Stimulated activated CD4-positive, alpha-beta T cell treated with anti-CD3 and anti-CD28 coated beads, Interleukin-1b, Interleukin-23, amount 100 ng/mL, for 48 hours (primary cell): Measurements from ENCODE around the gene FKBP5.
"Not testable (repeated sequence)": the region's sequence is repeated elsewhere in the genome, so short reads cannot be mapped to it uniquely, and the experiment has no call there.

ENCODE experiments used
- DNase-seq: peaks from one replicate; pipeline ENCODE4 v3.0.0-alpha.2; 2020

Gene FKBP5

DNA sequence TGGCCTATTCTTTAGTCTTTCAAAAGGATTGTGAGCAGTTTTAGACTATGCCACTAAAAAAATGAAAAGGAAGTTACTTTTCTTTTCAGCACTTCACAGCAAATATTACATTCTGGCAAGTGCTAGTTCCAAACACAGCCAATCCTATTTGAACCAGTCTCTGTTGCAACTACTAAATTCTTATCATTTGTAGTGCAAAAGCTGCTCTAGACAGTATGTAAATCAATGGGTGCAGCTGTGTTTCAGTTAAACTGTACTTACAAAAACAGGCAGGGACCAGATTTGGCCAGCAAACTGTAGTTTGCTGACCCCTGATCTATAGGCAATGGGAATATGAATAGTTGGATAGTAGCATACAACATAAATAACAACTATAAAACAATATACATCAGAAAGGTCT, 107.9 kb downstream of the FKBP5 start:
- no peak for DNase-seq

DNA sequence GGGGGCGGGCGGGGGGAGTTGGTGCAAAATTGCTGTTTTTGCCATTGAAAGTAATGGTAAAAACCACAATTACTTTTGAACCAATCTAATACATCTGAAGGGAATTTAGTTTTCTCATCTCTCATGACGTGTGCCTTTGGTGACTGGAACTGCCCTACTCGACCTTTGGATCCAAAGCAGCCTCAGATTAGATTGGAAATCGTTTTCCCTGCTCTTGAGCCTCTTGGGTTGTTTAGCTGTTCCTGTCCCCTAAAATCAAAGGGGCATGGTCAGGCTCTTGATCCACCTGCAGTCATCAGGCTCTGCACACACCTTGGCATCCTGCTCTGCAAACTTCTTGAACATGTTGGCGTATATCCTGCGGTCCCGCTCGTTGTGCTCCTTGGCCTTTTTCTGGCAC, 112.0 kb downstream of the FKBP5 start:
- DNase-seq: no peak

DNA sequence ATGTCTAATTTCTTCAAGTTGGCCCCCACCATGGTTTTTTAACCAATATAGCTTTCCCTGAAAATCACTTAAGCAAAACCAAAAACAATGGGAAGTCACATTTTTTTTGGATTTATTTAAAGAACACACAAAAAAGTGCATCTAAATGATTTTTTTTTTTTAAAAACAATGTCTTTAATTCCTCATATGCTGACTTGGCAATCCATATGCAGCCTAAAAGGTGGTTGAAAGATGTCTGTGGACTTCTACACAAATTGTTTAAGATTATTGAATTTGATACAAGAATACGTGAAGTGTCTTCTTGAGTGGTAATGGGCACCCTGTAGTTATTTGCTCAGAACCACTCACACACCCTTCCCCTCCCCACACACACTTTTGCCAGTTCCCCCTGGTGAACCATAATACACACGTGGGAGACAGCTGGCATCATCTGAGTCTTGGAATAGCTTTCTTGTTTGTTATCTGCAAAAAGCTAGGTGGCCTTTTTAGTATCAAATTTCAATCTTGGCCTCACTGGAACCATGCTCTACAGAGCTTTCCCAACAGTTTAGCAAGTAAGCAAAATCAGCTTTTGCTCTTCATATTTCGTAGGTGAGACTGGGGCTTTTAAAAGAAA, 115.1 kb downstream of the FKBP5 start:
- DNase-seq: no peak

DNA sequence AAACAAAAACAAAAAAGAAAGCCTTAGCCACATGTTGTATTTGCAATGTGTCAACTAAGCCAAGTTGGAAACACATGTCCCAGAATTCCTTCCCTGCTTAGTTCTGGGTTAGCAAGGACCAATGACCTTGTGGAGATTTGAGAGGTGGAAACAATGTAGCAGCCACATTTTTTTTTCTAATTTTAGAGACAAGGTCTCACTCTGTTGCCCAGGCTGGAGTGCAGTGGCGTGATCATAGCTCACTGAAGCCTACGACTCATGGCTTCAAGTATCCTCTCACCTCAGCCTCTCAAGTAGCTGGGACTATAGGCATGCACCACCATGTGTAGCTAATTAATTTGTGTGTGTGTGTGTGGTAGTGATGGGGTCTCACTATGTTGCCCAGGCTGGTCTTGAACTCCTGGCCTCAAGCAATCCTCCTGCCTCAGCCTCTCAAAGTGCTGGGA, 117.8 kb downstream of the FKBP5 start:
- DNase-seq: not testable (repeated sequence)

DNA sequence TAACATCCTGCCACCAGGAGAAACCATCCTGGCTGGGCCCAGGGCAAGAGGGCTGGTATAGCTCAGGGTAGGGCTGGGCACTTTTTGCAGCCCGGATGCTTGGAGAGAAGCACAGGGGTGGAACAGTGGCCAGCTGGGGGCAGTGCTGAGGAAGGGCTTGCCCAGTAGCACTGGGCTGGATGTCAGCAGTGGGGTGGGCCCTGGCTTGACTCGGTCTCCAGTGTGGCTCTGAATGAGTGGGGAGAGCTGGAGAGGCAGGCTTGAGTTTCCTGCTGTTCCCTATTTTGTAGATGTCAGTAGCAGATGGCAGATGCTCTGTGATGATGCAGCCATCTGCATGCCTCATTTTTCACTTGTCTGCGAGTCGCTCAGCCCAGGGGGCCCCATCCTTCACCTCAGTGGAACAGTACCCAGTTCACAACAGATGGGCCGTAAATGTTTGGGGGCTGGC, 119.7 kb downstream of the FKBP5 start:
- peak; percentile 34 for DNase-seq

DNA sequence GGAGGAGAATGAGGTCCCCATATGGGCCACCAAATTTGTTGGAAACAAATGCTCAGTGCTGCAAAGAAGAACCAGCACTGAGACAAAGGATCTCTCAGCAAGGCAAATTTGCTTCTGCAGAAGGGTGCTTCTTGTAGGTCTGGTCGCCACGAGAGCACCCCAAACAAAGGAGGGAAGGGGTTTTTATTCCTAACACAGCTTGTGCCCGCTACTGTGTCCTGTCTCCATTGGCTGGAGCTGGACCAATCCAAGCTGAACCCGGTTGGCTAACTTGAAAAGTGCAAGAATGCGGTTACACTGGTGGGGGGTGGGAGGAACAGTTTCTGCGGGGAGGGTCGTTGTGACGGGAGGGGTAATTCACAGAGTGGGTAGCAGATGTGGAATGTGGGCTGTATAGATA, 121.9 kb downstream of the FKBP5 start:
- DNase-seq: no peak

DNA sequence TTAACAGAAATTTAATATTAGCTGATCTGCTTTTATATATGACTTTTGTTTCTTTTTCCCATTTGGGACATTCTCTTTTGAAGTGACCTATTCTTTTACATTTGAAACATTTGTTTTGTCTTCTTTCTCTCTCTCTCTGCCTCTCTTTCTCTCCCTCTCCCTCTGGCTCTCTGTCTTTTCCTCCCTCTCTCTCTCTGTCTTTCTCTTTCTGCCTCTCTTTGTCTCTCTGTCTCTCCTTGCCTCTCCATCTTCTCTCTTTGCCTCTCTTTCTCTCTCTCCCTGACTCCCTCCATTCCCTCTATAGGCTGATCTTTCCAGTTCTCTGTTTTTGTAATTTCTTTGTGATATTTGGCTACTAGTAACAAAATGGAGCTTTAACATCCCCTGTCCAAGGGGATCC, 124.0 kb downstream of the FKBP5 start:
- no peak for DNase-seq

DNA sequence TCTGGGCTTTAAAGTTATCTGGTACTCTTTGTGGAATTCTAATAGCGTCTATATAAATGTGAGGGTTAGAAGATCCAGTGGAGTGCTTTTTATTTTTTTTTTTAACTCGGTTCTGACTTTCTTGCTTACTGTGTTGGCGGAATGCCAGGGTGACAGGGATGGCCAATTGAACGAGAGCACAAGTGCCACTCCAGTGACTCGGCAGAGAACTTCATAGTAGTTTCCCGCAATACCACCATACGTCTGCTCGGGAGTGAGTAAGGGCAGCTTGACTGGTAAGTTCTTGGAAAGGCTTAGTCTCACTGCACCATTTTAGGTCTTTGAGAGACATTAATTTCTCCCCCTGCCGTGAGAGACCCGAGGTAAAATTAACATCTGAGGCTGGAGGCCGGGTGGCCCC, 126.7 kb downstream of the FKBP5 start:
- DNase-seq: no peak

DNA sequence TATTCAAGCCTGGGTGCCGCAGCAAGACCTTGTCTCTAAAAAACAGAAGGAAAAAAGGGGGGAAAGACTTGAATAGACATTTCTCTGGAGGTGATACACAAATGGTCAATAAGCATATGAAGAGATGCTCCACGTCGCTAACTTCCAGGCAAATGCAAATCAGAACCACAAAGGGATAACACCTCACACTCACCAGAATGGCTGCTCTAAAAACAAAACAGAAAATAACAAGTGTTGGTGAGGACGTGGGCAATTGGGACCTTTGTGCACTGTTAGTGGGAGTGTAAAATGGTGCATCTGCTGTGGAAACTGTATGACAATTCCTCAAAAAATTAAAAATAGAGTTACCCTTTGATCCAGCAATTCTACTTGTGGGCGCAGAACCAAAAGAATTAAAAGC, 127.6 kb downstream of the FKBP5 start:
- DNase-seq: no peak

DNA sequence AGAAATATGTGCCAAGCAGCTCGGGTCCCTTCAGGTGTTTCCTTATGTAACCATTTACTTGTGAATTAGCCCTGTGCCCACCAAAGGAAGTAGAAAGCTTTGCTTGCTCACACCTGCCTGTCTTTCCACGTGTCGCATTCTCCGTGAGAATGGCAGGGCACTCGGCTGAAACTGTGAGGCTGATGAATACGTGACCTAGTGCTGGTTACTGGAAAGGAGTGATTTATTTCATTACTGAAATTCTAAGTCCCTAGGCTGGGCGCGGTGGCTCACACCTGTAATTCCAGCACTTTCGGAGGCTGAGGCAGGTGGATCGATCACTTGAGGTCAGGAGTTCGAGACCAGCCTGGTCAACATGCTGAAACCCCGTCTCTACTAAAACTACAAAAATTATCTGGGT, 130.1 kb downstream of the FKBP5 start:
- peak; percentile 29 for DNase-seq

DNA sequence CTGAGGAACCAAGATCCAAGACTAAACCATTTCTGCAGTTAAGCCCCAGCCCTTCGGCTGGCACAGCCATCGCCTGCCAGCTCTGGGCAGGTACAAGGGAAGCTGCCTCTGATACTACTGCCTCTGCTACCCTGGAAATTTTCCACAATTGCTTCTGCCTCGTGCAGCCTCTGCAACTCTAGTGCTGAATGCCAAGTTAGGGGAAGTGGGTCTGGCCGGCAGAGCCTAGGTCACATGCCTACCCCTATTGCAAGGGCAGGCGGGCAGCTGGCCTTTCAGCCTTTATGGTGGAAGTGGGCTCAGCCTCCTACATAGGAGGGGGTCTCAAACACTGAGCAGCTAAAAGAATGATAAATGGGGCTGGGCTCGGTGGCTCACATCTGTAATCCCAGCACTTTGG, 131.5 kb downstream of the FKBP5 start:
- DNase-seq: no peak

DNA sequence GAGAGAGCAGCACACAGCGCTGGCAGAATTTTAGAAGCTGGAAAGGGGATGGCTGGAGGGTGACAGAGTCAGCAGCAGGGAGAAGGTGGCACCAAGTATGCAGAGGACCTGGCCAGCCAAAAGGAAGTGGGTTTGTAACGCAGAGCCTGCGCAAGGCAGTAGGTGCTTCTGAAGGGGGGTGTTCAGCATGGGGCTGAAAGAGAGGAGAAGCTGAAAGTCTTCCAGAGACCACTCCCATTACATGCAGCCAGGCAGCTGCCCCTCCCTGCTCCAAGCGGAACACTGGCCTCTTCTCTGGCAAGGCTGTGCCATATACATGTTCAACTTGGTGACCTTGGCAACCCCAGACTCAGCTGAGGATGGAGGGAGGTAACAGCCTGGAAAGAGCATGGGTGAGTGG, 133.9 kb downstream of the FKBP5 start:
- DNase-seq: no peak

DNA sequence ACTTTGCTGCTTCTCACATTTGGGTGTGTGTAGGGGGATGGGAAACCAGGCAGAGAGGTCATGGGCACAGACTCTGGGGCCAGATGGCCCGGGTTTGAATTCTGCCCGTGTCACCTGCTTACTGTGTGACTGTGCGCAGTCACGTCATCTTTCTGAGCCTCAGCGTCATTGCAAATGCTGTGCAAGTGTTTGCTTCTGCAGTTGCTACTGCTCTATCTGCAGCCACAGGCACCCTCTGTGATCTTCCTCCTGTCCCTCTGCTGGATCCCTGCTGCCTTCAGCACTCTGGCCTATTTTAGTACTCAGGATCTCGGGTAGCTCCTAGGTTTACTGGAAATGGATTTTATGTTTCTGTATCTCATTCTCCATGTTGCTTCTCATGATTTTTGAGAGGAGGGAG, 135.4 kb downstream of the FKBP5 start:
- no peak for DNase-seq

DNA sequence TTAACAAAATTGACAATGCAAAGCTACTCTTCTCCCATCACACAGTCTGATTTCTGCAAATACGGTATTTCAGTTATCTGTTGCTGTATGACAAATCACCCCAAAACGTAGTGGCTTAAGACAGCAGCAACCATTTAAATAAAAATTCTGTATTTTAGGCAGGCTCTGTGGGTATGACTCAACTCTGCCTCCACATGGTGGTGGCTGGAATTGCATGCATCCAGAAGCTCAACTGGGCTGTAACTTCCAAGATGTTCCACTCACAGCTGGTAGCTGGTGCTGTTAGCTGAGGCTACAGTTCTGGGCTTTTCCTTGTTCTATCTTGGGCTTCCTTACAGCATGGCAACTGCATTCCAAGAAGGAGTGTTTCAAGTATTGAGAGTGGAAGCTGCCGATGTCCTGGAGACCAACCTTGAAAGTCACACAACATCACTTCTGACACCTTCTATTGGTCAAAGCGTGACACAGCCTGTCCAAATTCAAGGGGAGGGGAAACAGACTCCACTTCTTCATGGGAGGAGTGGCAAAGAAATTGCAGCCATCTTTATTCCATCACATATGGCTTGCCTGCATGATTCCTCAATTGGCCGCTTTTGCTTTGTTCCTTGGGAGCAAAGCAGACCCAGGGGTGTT, 136.3 kb downstream of the FKBP5 start:
- peak; percentile 61 for DNase-seq

DNA sequence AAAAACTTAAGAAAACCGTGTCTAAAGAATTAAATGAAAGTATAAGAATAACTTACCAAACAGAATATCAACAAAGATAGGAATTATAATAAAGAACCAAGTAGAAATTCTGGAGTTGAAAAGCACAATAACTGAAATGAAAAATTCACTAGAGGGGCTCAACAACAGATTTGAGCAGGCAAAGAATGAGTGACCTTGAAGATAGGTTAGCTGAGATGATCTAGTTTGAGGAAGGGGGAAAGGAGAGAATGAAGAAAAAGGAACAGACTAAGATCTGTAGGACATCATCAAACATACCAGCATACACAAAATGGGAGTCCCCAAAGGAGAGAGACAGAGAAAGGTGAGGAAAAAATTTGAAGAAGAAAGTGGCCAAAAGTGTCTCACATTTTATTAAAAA, 138.3 kb downstream of the FKBP5 start:
- DNase-seq: no peak

DNA sequence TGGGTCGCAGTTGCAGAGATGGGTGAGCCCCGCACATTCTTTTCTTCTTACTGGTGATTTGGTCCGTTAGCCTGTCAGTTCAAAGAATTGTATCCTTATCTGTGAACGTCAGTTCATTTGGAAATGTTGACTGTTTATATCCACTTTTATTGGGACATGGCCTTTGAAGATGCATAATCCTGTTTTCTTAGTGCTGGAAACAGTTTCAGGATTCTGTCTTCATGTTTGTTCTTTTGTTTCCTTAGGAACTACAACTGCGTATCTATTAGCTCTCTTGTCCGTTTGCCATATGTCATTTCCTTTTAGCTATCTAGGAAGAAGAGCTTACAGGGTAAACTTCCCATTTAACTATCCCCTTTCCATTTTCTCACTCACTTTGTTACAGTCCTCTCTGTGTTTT, 141.0 kb downstream of the FKBP5 start:
- DNase-seq: no peak

DNA sequence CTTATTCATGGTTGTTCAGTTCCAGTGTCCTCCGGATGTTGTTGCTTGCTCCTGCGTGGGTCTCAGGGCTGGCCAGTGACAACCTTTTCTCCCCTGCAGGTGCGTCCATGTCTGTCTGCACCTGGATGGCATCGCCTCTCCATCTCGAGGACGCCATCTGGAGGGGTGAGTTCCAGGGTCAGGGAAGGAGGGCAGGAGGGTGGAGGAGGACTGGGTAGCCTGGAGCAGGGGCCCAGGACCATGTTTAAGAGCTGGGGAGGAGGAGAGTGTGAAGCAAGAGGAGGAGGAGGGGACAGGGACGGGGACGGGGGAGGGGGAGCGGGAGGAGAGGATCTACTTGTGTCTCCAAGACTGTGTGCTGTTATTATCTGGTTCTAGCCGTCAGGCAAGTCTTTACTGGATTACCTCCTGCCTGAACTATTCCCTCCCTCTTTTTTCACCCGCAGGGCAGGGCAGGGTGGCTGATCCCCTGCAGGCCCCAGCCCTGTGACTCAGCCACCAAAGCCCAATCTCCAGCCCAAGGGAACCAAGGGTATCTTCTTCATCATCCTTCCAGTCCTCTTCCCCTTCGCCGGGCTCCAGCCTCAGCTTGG, 143.8 kb downstream of the FKBP5 start:
- DNase-seq: no peak

DNA sequence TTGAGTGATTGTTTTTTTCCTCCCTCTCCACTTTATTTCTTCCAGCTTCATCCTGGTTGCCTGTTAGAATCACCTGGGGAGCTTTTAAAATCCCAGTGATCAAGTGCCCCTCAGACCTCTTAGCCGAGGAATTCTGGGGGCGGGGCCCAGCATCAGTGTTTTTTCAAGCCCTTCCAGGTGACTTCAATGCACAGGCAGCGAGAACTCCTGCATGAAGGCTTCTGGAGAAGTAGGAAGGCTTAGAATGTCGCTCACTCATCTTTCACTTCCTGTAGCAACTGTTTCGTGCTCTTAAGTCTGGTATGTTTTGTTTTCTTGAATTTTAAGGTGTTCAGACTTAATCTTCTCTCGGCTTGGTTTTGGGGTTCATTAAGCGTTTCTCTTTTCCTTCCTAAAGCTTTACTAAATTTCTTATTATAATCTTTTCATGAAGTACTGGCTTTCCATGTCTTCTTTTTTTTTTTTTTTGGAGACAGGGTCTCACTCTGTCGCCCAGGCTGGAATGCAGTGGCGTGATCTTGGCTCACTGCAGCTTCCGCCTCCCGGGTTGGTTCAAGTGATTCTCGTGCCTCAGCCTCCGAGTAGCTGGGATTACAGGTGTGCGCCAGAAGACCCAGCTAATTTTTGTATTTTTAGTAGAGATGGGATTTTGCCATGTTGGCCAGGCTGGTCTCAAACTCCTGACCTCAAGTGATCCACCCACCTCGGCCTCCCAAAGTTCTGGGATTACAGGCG, 145.1 kb downstream of the FKBP5 start:
- no peak for DNase-seq

DNA sequence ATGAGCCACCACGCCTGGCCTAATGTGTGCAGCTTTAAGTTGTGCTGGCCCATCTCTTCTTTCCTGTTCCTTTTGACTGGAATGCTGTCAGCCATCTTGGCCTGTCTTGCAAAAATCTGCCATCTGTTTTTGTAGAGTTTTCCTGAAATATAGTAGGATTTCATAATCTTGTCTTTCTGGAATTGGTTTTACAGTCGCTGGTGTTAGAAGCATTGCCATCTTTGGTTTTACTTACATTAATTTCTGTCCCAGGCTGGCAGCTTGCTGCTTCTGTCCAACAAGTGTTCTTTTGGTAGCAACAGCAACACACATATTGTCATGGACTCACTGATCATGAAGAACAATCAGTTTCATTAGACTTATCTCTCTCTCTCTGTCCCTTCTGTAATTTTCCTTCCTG, 146.9 kb downstream of the FKBP5 start:
- no peak for DNase-seq

DNA sequence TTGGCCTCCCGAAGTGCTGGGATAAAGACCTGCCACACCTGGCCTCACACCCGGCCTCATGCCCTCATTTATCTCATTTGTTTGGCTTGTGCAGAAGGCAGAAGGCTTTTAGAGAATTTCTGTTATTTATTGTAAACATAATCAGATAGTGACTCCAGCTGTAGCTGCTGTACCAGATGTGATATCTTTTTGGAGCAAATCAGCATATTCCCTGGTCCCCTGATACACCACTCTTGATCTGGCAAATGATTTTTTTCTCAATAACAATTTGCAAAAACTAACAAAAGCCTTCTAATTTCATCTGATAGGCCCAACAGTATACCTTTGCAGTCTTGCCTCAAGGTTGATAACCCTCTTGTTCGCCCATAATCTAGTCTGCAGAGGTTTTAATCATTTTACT, 149.5 kb downstream of the FKBP5 start:
- DNase-seq: no peak

DNA sequence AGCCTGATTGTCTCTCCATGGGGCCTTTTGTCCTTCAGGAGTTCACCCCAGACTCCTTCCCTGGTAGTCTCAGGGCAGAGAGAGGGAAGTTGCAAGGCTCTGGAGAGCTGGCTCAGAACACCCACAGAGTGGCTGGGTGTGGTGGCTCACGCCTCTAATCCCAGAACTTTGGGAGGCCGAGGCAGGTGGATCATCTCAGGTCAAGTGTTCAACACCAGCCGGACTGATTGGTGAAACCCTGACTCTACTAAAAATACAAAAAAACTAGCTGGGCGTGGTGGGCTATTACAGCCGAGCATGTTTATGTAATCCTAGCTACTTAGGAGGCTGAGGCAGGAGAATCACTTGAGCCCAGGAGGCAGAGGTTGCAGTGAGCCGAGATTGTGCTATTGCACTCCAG, 152.9 kb downstream of the FKBP5 start:
- DNase-seq: not testable (repeated sequence)

DNA sequence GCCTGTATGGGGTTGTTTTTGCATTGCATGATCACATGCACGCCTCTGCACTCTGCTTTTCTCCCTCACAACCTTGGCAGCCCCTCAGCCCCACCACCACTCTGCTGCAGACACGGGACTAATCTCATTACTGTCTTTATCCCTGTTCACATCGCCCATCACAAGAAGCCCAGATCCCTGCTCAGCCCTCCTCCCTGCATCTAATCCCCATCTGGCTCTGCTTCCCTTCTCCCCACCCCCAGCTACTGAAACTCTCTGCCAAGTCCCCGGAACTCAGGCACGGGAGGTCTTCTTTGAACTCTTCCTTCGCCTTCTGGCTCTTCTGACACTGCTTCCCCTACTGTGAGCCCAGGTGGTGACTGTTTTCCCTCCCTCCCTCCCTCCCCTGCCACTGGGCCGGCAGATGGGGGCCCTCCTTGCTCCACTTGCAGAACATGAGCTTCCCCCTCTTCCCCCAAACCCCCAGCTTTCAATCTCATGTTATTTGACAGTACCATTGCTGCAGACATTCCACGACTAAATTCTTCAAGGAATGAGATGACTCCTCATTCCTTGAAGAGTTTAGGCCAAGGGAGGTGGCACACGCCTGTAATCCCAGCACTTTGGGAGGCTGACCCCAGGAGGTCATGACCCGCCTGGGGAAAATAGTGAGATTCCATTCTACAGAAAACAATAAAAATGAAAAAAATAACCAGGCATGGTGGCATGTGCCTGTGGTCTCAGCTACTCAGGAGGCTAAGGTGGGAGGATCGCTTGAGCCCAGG, 154.1 kb downstream of the FKBP5 start:
- no peak for DNase-seq

DNA sequence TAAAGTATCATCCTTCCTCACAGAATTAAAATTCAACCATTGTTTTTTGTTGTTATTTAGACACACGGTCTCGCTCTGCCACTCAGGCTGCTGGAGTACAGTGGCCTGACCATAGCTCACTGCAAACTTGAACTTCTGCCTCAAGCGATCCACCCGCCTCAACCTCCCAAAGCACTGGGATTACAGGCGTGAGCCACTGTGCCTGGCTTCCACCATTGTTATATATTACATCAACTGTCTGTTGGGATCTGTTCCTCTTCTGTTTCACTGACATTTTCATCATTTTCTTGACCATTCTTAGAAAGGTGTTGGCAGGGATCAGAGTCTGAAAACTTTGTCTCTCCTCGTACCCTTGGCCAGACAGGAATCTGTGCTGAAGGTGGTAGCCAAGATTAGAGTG, 154.7 kb downstream of the FKBP5 start:
- no peak for DNase-seq
